Measurements from ENCODE around the gene RPS5.

RPS5 gene

GRCh38 chr19:58352760-58353671 lies 34.1 kb upstream of the RPS5 start, which contains the start of gene A1BG:
A1BG (minus strand) TSS chr19:58353492; CDS start chr19:58353437, 55 bp downstream.
- TF ChIP-seq CTCF (IDR thresholded peaks at IDR 0.05; ENCODE audit: control extremely low read depth, extremely low read depth, low read depth, missing control alignments): no peak
- DNase-seq (ENCODE audit: extremely low spot score): no peak
- ChIA-PET CTCF (interaction anchor here (1.0 kb wide), 1 partner anchor 19 kb away, joined by 3 read pairs; no protein-coding TSS in a partner anchor), POLR2A (no interaction called here)

- ChIA-PET CTCF (interaction anchor here (1.5 kb wide), 1 partner anchor 166 kb away, joined by 4 read pairs; the partner anchor contains the start of gene ZBTB45), POLR2A (no interaction called here)
- no peak for TF ChIP-seq CTCF (IDR thresholded peaks at IDR 0.05; ENCODE audit: control extremely low read depth, extremely low read depth, low read depth, missing control alignments)
- DNase-seq (ENCODE audit: extremely low spot score): no peak
These were observed 33.2 kb upstream of the RPS5 start for GRCh38 chr19:58353717-58354477.

- POLR2A ChIA-PET: no interaction called here
- CTCF ChIA-PET: interaction anchor here (1.5 kb wide), 1 partner anchor 165 kb away, joined by 4 read pairs; the partner anchor contains the start of gene ZBTB45
- no peak for TF ChIP-seq CTCF (IDR thresholded peaks at IDR 0.05; ENCODE audit: control extremely low read depth, extremely low read depth, low read depth, missing control alignments)
- no peak for DNase-seq (ENCODE audit: extremely low spot score)
These were observed 32.5 kb upstream of the RPS5 start for GRCh38 chr19:58354478-58355030.

GRCh38 chr19:58355215-58355796 lies 31.8 kb upstream of the RPS5 start:
- ChIA-PET CTCF (interaction anchor here (1.5 kb wide), 1 partner anchor 165 kb away, joined by 4 read pairs; the partner anchor contains the start of gene ZBTB45), POLR2A (no interaction called here)
- TF ChIP-seq CTCF (IDR thresholded peaks at IDR 0.05; ENCODE audit: control extremely low read depth, extremely low read depth, low read depth, missing control alignments): no peak
- DNase-seq (ENCODE audit: extremely low spot score): no peak

GRCh38 chr19:58355908-58356765 lies 30.9 kb upstream of the RPS5 start:
- CTCF ChIA-PET: no interaction called here
- POLR2A ChIA-PET: interaction anchor here (0.6 kb wide), 1 partner anchor 206 kb away, joined by 4 read pairs; no protein-coding TSS in a partner anchor
- no peak for TF ChIP-seq CTCF (IDR thresholded peaks at IDR 0.05; ENCODE audit: control extremely low read depth, extremely low read depth, low read depth, missing control alignments)
- DNase-seq (ENCODE audit: extremely low spot score): no peak
